ENCODE measurements around the gene REG4.

The REG4 gene

GRCh38 chr1:119779869-119780356 is 31.3 kb downstream of the REG4 start:
- DNase-seq (ENCODE audit: low read depth): no peak

- DNase-seq (ENCODE audit: low read depth): no peak
These were observed 32.2 kb downstream of the REG4 start for GRCh38 chr1:119778886-119779560.

GRCh38 chr1:119778359-119778758 is 32.9 kb downstream of the REG4 start:
- no peak for DNase-seq (ENCODE audit: low read depth)

- DNase-seq (ENCODE audit: low read depth): no peak
These were observed 36.3 kb downstream of the REG4 start for GRCh38 chr1:119774746-119775490.

- DNase-seq (ENCODE audit: low read depth): no peak
These were observed 37.5 kb downstream of the REG4 start for GRCh38 chr1:119773711-119774241.

- no peak for DNase-seq (ENCODE audit: low read depth)
These were observed 39.0 kb downstream of the REG4 start for GRCh38 chr1:119772298-119772697.

- no peak for DNase-seq (ENCODE audit: low read depth)
These were observed 39.5 kb downstream of the REG4 start for GRCh38 chr1:119771770-119772169.

GRCh38 chr1:119771016-119771415 is 40.2 kb downstream of the REG4 start:
- no peak for DNase-seq (ENCODE audit: low read depth)

- no peak for DNase-seq (ENCODE audit: low read depth)
These were observed 42.5 kb downstream of the REG4 start, which contains the start of gene HMGCS2 for GRCh38 chr1:119768778-119769177. Gene HMGCS2 (minus strand): TSS chr1:119768905. CDS start chr1:119768844, 61 bp downstream.

GRCh38 chr1:119767486-119767885 is 43.8 kb downstream of the REG4 start:
- no peak for DNase-seq (ENCODE audit: low read depth)

GRCh38 chr1:119766374-119766794 is 44.9 kb downstream of the REG4 start:
- no peak for DNase-seq (ENCODE audit: low read depth)

GRCh38 chr1:119764220-119764619 is 47.0 kb downstream of the REG4 start:
- no peak for DNase-seq (ENCODE audit: low read depth)

GRCh38 chr1:119762953-119763352 is 48.3 kb downstream of the REG4 start:
- no peak for DNase-seq (ENCODE audit: low read depth)

GRCh38 chr1:119762409-119762808 is 48.9 kb downstream of the REG4 start:
- DNase-seq (ENCODE audit: low read depth): no peak

- no peak for DNase-seq (ENCODE audit: low read depth)
These were observed 52.7 kb downstream of the REG4 start for GRCh38 chr1:119758584-119758983.

- DNase-seq (ENCODE audit: low read depth): no peak
These were observed 58.7 kb downstream of the REG4 start for GRCh38 chr1:119752592-119752991.

GRCh38 chr1:119748040-119748439 is 63.2 kb downstream of the REG4 start:
- DNase-seq (ENCODE audit: low read depth): no peak

- no peak for DNase-seq (ENCODE audit: low read depth)
These were observed 63.8 kb downstream of the REG4 start for GRCh38 chr1:119747451-119747850.

GRCh38 chr1:119745034-119745433 is 66.2 kb downstream of the REG4 start:
- DNase-seq (ENCODE audit: low read depth): no peak

GRCh38 chr1:119744598-119744942 is 66.7 kb downstream of the REG4 start:
- DNase-seq (ENCODE audit: low read depth): no peak
